CD4-positive, alpha-beta T cell treated with Interferon alpha-2 for 1 hour (primary cell): ENCODE data around the gene SUN1.

Source experiments
- DNase-seq, 2 donors: peaks; one replicate each; pipeline ENCODE4 v3.0.0-alpha.2; 2020 to 2022

SUN1 gene

DNA sequence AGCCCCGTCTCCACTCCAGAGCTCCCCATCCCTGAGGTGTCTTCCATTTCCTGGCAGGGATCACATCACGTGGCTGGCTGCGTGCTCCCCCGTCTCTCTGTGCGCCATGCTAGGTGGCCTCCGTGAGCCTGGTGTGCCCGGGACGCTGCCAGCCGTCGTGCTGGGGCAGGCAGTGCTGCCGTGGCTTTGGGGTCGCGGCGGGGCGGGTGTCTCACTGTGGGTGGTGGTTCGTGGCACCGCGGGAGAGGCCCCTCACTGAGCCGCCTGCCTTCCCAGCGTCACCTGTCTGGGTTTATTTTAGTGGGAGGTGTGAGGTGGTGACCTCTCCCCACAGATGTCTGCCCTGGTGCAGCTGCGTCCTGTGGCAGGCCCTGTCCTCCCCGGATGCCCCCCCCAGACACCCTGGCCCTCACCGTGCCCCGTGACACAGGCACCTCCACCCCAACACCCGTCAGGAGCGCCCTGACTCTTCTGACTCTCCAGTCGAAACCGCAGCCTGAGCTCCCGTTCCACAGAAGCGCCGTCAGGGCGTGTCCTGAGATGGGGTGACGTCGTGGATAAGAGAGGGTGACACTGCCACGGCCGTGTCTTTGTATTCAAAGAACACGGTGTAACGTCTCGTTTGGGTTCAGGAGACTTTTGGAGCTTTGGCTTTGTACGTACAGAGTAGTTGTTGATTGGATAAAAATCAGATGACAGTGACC lies 62.0 kb downstream of the SUN1 start:
- no peak for DNase-seq

DNA sequence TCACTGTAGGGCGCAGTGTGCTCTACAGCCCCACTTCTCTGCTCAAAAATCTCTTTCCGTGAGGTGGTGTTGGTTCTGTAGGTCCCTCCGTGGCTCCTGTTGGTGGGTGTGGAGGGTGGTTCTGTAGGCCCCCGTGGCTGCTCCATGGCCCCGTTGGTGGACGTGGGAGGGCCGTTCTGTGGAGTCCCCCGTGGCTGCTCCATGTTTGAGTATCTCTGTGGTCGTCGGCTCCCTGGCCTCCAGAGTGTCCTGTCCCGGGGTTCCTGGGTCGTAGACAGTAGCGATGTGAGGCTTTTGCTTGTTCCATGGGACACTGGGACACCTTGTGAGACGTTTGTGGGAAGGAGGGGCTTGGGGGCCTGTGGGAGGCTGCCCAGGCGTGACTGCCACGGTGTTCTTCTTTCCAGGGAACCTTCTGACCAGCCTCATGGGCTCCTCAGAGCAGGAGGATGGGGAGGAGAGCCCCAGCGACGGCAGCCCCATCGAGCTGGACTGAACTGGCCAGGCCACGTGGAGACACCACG lies 62.7 kb downstream of the SUN1 start:
- DNase-seq: no peak

DNA sequence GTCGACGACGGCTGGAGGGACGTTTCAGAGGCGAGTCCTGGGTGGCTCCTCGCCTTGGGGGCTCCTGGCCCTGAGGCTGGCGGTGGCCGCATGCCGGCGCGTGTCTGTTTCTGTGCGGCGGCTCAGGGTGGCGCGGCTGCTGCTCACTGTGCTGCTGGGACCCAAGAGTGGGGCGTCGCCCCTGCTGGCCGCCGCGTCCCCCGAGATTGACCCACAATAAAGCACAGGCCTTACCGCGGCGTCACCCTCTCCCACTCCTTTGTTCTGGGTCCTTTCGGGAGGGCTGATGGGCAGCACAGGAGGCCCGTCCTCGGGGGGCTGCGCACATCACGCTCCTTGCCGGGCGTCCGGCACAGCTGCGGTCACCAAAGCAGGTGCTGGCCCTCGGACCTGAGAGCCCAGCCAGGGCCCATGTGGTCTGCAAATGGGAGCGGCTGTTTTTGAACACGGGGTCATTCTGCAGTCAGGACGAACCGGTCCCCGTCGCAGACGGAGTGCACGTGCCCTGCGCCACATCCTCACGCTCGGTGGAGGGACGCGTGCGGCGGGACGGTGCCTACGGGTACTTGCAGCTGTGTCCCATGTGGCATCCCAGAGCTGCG lies 63.3 kb downstream of the SUN1 start:
- DNase-seq: no peak

GRCh38 chr7:896346-897075 lies 64.2 kb downstream of the SUN1 start:
- DNase-seq: no peak

DNA sequence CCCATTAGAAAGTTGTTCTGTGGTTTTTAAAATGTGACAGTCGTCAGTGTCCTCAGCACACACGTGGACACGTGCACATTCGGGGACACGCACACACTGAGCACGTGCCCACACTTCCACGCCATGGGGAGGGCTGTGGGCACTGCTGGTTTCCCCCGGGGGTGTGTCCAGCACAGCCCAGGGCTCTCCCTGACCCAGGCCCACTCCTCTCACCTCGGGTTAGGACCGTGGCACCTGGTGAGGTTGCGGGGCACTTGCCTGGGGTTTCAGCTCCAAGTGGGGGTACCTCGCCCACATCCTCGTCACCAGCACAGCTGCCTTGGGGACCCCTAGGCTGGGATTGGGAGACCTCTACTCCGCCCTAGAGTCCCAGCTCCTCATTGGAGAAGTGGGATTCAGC lies 64.8 kb downstream of the SUN1 start:
- no peak for DNase-seq

DNA sequence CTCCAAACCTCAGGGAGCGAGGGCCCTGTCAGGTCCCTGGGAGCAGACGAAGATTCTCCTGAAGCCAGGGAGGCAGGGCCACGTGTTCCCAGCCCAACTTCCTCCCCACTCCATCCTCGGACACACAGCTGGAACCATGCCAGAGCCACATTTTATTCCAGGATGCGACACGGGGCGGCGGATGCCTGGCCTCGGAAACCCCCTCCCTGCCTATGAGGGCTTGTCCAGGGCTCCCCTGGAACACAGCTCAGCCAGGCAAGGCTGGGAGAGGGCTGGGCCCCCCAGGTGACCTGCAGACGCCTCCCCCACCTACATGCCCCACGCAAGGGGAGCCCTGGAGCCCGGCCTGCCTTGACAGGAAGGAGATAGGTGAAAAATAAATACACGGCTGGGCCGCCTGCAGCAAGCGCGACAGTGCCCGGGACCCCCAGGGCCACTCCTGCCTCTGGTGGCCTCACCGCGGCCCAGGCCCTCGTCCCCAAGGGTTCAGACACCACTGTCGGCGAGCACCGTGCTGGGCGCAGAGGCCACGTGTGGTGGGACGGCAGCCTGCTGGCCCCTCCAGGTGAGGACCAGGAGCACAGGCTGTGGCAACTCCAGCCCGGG lies 65.6 kb downstream of the SUN1 start:
- DNase-seq: no peak

- no peak for DNase-seq
These were observed 66.2 kb downstream of the SUN1 start for GRCh38 chr7:898460-898854.

GRCh38 chr7:898855-899681 lies 66.8 kb downstream of the SUN1 start:
- DNase-seq: no peak

- DNase-seq: no peak
These were observed 67.5 kb downstream of the SUN1 start for GRCh38 chr7:899806-900205.

DNA sequence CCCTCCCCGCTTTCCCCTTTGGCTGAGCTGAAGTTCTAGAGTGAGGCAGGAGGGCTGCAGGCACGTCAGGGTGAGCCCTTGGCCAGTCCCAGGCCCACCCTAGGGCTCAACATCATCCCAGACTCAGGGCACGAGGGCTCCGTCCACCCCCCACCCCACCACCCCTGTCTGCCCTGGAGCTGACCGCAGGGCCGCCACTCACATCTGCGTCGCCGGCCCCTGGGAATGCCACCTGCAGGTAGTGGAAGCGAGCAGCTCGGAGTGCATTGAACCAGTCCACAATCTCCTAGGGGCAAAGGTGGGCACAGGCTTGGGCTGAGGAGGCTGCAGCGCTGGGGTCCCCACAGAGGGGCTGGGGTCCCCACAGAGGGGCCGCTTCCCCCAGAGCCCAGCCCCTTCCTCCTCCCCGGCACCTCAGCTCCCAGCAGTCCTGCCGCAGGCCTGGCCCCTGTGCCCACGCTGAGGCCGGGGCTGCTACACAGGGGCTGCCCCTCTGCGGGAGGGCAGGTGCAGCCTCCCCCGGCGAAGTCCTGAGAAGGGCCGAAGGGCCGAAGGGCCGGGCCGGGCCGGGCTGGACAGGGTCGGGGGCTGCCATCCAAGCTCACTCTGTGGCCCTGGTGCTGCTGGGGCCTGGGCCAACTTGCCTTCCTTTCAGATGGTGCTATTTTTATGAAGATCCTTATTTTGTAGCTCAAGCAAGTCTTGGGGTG lies 68.2 kb downstream of the SUN1 start:
- no peak for DNase-seq

DNA sequence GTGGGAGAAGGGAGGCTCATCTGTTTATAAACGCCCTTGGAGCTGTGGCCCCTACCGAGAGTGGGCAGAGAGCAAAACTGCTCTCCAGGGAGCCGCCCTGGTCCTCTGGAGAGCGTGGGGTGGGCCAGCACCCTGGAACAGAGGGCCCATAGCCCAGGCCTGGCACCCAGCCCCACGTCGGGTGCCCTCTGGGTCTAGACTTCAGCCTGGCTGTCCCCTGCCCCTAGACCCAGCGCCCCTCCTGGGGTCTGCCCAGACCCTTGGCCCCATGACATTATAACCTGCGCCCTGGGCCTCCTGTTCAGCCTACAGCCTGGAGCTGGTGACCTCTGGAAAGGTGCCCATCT lies 68.7 kb downstream of the SUN1 start:
- no peak for DNase-seq

DNA sequence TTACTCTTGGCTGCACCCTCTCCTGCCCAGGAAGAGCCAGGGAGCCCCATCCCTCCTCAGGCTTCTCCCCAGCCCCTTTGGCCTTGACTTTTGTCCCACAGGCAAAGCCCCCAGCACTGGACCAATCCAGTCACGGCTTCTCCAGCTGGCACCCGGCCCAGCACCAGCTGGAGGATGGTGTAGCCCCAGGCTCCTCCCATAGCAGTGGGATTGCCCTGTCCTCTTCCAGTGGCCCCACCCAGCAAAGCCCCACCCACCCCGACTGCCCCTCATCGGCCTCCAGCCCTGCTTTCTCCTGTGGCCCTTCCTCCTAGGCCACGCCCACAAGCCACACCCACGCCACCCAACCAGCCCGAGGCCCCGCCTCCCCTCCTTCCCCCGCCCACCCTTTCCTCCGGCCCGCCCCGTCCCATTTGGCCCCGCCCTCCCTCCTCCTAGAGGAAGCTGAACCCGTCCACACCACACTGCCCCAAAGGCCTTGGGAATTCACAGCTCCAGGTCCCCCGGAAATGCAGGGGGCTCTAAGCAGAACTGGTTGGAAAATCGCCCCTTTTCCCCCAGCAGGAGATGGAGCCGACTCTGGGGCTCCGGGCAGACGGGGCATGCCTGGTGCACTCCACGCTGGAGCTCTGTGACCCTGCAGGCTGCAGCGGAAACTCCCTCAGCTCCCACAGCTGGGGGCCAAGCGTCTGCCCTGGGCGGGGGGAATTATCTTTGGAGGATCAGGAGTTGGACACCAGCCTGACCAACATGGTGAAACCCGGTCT lies 69.3 kb downstream of the SUN1 start:
- peak; percentile 53 to 72 for DNase-seq

DNA sequence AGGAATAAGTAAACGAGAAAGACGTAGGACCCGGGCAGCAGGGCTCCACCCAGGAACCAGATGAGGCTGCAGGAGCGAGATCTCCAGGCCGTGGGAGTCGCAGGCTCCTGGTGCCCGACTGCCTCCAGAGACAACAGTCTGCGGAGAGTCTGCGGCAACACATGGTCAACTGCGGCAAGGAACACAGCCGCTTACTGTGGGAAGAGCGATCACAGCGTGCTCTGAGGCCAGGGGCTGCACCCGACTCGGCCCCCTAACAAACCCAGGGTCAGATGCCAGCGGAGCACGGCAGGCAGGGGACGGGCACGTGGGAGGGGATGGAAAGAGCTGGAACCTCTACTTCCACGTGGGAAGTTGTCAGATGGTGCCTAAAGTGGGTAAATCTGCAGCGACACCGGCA lies 70.7 kb downstream of the SUN1 start:
- DNase-seq: no peak

DNA sequence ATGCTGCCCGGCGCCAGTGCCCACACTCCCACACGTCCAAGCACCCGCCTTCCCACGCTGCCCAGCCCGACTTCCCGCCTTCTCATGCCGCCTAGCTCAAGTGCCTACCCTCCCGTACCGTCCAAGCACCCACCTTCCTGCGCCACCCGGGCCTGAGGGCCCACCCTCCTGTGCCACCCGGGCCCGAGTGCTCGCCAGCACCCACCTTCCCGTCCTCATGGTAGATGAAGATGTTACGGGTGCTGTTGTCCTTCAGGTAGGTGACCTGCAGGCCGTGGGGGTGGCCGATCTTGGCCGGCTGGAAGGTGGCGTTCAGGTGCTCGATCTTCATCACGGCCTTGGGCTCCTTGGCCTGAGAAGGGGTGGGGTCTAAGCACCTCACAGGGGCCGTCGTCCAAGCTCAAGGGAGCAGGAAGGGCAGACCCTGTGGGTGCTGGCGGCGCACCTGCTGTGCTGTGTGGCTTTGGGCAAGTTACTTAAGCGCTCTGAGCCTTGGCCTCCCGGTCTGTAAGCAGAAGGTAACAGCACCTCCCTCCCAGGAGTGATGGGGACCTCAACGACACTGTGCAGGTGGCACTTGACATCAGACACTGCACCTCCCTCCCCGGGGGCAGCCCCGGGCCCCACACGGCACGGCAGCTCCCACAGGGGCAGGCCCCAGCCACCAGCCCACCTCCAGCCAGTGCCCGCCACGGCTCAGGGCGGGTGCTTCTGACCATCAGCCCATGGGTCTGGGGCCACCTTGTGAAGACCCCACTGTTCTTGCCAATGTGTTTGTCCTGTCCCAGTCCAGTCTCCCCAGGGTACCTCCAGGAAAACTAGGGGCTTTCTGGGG lies 71.9 kb downstream of the SUN1 start:
- DNase-seq: no peak

GRCh38 chr7:904847-905246 lies 72.6 kb downstream of the SUN1 start:
- no peak for DNase-seq

- no peak for DNase-seq
These were observed 74.5 kb downstream of the SUN1 start for GRCh38 chr7:906776-907157.

- peak; percentile 16 to 41 for DNase-seq
These were observed 75.1 kb downstream of the SUN1 start for GRCh38 chr7:907158-907980.

DNA sequence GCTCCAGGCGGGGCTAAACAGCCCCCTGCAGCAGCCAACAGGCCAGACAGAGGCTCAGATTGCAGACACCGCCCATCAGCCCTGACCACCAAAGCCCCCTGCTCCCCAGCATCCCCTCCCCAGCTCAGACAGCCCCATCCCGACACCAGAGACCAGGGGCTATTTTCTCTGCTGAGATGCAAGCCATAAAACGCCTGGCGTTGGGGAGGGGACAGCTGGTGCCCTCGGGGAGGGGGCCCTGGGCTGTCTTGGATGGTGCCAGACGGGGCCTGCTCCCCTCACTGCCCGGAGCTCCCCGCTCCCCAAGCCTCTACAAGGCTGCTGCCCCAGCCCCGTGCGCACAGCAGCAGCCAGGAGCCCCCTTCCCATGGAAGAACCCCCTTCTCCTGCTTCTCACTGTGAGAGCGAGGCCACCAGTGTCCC lies 75.9 kb downstream of the SUN1 start:
- DNase-seq: no peak

DNA sequence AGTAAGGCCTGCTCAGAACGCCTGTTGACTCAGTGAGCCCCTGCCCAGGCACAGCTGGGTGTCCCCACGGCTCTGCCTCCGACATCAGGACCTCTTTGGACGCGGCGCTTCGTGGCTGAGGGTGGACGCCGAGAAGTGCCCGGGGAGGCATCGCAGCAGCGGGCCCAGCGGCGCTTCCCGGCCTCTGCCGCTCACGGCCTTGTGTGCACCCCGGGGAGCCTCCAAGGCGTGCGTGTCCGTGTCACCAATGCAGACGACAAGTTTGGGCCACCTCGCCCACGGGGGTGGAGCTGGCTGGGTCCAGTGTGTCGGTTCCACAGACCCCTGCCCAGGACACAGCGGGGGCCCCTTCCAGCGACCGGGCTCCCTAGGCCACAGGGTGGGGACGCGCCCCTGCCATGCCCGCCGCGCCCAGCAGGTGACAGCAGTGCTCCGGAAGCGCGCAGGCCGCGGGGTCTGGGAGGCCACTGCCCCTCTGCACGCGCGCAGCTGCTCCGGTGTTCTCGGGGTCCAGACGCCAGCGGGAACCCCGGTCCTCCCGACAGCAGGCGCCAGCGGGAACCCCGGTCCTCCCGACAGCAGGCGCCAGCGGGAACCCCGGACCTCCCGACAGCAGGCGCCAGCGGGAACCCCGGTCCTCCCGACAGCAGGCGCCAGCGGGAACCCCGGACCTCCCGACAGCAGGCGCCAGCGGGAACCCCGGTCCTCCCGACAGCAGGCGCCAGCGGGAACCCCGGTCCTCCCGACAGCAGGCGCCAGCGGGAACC lies 76.5 kb downstream of the SUN1 start:
- DNase-seq: peak; percentile 62 to 72
